GM21737 (cell line): ENCODE measurements around the gene UNC5C.

Experiments
- ATAC-seq: cut with Tn5 transposase; IDR thresholded peaks from one replicate; pipeline ENCODE4 v1.9.1; 2021; ENCODE audit warnings: mild to moderate bottlenecking, moderate library complexity; ENCODE audit not compliant: unreplicated experiment

The UNC5C gene

GRCh38 chr4:95548738-95549245 is at the start of gene UNC5C:
TSS of gene UNC5C (minus strand) at chr4:95548973.
- no peak for ATAC-seq

- ATAC-seq: no peak
These were observed 47.9 kb upstream of the UNC5C start for GRCh38 chr4:95596676-95597075.

- no peak for ATAC-seq
These were observed 45.9 kb upstream of the UNC5C start for GRCh38 chr4:95594629-95595028.

DNA sequence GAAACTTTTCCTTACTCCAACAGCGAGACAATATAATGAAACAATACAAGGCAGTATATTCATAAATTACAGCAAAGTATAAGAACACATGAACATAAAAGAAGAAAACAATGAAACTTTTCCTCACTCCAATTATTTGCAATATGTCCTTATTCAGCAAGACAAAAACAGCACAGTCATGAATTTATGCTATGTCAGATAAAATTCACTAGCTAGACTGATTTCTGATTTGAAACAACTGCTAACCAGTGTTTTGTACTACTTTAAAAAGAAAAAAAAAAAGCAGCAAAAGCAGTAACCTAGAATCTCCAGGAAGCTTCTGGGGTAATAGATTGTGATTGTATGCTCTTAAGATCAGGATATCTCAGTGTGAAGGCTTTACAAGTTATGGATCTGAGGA is 45.2 kb upstream of the UNC5C start:
- no peak for ATAC-seq

DNA sequence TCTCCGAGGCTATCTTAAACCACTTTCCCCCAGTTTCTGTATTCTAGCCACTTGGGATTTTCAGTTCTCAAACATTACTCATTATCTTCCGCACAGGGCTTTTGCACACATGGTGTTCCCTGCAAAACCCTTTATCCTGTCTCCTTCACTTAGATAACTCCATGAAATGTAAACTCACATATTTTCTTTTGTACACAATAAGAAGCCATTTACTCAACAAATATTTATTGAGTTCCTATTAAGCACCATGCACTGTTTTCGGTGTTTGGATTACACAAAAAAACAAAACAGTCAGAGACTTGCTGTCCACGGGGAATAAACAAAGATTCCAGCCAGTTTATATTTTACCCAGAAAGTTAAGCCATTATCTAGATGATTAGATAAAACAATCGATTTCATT is 42.5 kb upstream of the UNC5C start:
- ATAC-seq: no peak

DNA sequence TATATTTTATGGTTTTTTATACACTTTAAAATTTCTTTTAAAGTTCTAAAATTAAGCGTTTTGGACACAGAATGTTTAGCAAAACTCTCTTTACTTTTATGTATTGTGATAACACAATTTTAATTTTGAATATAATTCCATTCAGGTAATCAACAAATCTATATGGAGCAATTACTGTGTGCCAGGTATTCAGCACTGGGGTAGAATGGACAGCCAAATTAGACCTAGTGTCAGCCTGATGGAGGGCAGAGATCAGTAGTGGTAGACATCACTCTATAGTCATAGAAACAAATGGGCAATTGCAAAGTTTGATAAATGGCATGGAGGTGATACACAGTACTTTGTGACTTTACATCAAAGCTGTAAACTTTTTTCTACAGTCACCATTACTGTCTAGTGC is 41.8 kb upstream of the UNC5C start:
- no peak for ATAC-seq

GRCh38 chr4:95585016-95585695 is 36.4 kb upstream of the UNC5C start:
- no peak for ATAC-seq

GRCh38 chr4:95580226-95580625 is 31.5 kb upstream of the UNC5C start:
- ATAC-seq: no peak

DNA sequence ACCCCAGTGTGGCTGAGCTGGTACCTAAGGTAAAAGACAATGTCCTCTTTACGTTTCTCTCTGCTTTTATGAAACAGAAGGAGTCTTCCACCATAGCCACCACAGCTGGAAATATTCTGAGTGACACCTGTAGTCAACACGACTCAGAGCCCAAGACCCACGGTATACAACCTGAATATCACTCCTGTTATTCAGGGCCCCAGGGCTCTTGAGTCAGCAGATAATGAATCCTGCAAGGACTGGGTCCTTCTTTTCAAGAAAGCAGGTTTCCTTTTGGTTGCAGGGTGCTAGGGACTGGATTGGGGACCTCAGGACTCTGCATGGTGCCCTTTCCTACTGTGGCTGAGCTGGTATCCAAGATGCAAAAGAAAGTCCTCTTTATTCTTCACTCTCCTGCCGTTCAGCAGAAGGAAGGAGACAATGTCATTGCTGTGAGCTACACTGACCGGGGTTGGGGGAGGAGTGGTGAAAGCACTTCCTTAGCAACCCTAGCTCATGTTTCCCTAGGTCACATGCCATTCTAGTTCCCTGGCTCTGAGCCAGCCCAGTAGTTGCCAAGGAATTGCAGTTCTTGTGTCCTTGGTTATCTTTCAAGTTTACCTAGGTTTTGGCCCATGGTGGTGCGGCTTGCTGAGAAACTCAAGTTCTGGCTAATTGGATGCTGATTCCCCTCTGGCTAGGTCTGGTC is 23.7 kb upstream of the UNC5C start:
- no peak for ATAC-seq

DNA sequence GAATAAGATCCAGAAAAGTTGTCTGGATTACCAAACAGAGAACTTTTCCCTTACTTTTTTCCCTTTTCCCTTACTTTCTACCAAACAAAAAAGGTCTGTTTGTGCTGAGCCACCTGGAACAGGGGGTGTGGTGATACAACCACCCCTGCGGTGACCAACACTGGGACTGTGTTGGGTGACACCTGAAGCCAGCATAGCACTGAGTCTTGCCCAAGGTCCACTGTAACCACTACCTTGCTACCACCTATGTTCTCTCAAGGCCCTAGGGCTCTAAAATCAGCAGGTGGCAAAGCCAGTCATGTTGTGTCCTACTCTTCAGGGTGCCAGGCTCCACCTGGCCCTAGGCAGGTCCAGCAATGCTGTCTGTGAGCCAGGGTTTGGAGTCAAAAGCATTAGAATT is 22.8 kb upstream of the UNC5C start:
- no peak for ATAC-seq

DNA sequence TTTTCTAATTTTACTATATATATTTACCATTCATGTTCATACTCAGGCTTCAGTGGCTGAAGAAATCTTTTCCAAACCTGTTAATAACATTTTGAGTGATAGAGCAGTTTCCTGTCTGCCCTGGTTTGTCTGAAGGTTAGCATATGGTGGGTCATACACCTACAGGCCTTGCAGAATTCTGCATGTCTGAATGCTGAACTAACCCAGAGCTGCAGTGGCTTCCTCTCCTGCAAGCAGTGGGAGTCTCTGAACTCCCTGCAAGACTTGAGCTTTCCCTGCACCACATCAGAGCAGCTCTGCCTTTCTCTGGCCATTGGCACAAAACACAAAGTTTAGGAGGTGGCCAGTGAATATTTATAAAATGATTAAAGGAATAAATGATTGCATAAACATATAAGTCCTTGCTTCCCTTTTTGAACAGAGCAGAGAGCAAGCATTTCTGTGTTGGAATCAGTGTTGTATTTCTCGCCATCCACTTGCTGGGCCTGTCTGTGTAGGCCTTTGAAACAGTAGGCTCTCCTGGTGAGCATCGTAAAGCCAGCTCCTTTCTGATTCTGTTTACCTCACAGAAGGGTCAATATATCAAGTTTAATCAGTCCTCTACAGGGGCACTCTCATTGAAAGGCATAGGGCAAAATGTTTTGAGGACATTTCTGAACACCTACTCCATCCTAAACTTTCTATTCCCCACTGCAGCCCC is 15.0 kb upstream of the UNC5C start:
- no peak for ATAC-seq

GRCh38 chr4:95560774-95561173 is 12.0 kb upstream of the UNC5C start:
- ATAC-seq: no peak

DNA sequence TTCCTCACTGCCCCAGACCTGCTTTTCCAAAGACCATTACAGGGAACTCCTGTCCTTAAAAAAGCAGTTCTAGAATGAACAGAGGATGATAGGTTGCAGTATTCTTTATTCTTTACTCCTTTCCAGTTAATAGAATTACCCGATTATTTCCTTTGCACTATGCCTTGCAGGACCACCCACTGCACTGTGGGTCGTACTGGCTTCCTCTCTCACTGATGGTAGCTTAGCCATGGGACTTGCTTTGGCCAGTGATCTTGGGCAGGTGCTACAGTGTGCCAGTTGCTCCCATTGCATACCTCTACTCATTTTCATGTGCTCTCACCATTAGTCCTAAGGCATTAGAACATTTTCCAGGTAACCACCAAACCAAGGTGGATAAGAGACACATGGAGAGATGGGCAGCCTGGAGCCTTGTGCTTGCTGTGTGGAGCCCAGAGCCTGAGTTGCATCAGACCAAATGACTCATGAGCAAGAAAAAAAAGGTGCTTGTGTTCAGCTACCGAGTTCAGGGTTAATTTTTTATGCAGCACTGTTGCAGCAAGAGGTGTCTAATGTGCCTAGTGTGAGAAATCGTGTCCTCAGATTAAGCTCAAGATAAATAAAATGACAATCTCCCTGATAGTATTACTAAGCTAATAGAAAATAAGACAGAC is 7.6 kb upstream of the UNC5C start:
- ATAC-seq: no peak

- no peak for ATAC-seq
These were observed 4.3 kb upstream of the UNC5C start for GRCh38 chr4:95552942-95553550.

- no peak for ATAC-seq
These were observed 2.9 kb upstream of the UNC5C start for GRCh38 chr4:95551653-95552052.

DNA sequence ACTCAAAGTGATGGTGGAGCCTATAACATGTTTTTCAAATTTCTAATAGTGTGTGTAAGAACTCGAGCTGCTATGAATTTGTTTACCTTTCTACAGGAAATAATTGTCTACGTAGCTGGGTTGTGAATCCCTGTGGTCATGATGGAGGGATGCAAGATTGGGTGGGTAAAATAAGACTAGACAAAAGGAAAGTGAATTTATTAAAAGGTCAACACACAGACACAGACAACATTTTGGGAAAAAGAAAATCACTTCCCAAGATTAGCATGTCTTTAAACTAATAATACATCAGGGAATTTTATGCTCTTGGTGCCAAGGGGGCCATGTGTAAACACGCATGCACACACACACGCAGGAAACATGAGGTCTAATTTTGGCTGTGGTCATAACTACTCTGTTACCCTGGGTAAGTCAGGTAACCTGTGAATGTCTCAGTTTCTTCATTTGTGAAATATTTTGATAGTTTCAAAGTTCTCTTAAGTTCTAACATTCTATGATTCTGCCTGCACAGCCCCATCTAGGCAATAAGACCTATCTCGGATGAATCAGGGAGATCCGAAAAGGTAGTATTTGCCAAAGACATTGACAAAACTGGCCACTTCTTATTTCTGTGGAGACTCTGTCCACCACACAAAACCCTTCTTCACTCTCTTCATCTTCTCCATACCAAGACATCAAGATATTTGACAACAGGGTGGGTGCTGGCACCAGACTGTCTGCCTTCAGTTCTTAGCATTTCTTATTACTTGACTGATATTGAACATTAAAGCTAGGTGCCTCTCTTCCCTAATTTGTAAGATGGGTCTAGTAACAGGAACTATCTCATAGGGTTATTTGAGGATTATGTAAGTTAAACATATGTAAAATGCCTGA is 1.6 kb upstream of the UNC5C start:
- no peak for ATAC-seq

GRCh38 chr4:95549246-95550114 is 707 bp upstream of the UNC5C start:
- peak; percentile 94 for ATAC-seq

GRCh38 chr4:95547715-95548471 is 880 bp downstream of the UNC5C start:
- ATAC-seq: no peak
